ENCODE results near the gene LRP1.
A peak's percentile ranks its signal among the peaks of the same experiment; 100 is the strongest.

Gene LRP1

GRCh38 chr12:57240926-57241401 is 112.7 kb downstream of the LRP1 start:
- no peak for DNase-seq

GRCh38 chr12:57241402-57242310 is 113.4 kb downstream of the LRP1 start:
- DNase-seq: no peak

- no peak for DNase-seq
Observed at GRCh38 chr12:57242329-57242690, 114.0 kb downstream of the LRP1 start.

GRCh38 chr12:57242691-57243454 is 114.6 kb downstream of the LRP1 start:
- peak; percentile 54 for DNase-seq

- peak; percentile 69 for DNase-seq
Observed at GRCh38 chr12:57243521-57244311, 115.4 kb downstream of the LRP1 start.

- no peak for DNase-seq
Observed at GRCh38 chr12:57244312-57244696, 116.0 kb downstream of the LRP1 start.

GRCh38 chr12:57247041-57247440 is 118.8 kb downstream of the LRP1 start:
- DNase-seq: no peak

GRCh38 chr12:57248934-57249742 is 120.9 kb downstream of the LRP1 start:
- no peak for DNase-seq

GRCh38 chr12:57250541-57250940 is 122.3 kb downstream of the LRP1 start:
- no peak for DNase-seq

- DNase-seq: no peak
Observed at GRCh38 chr12:57250956-57251355, 122.7 kb downstream of the LRP1 start, which contains the start of gene STAC3. Gene STAC3, minus strand, starts transcription at chr12:57251187. Its CDS starts 1,551 bp downstream, at chr12:57249636.

- DNase-seq: no peak
Observed at GRCh38 chr12:57254506-57255280, 126.4 kb downstream of the LRP1 start.

- no peak for DNase-seq
Observed at GRCh38 chr12:57255916-57256315, 127.6 kb downstream of the LRP1 start.

- DNase-seq: no peak
Observed at GRCh38 chr12:57258977-57259970, 131.0 kb downstream of the LRP1 start.

GRCh38 chr12:57260366-57260765 is 132.1 kb downstream of the LRP1 start:
- no peak for DNase-seq

GRCh38 chr12:57261428-57261865 is 133.2 kb downstream of the LRP1 start:
- no peak for DNase-seq

GRCh38 chr12:57262126-57262822 is 134.0 kb downstream of the LRP1 start:
- no peak for DNase-seq

All from fibroblast of skin of right quadriceps (primary cell).